HL-60/S4 (cell line): ENCODE measurements around the gene FOXN3.
"Not testable (repeated sequence)": the region's sequence is repeated elsewhere in the genome, so short reads cannot be mapped to it uniquely, and the experiment has no call there.

Source experiments
- in situ Hi-C: fragments of 300-500 bp; cut with MboI; formaldehyde crosslinking; loops from 2 replicates; pipeline ENCODE4 v1.14.3; 2022; ENCODE audit warnings: low sequenced_read_pairs

The FOXN3 gene

GRCh38 chr14:89207925-89208328 lies 209.1 kb downstream of the FOXN3 start:
- in situ Hi-C loops, result no loop called here

- in situ Hi-C loops, result no loop called here
Measured at GRCh38 chr14:89206389-89207031, 210.5 kb downstream of the FOXN3 start.

GRCh38 chr14:89205137-89205740 lies 211.8 kb downstream of the FOXN3 start:
- in situ Hi-C loops, result no loop called here

GRCh38 chr14:89202413-89203190 lies 214.4 kb downstream of the FOXN3 start:
- in situ Hi-C loops, result no loop called here

- in situ Hi-C loops, result no loop called here
Measured at GRCh38 chr14:89201645-89202044, 215.4 kb downstream of the FOXN3 start.

- in situ Hi-C loops, result not testable (repeated sequence)
Measured at GRCh38 chr14:89199357-89199756, 217.7 kb downstream of the FOXN3 start.

- in situ Hi-C loops, result no loop called here
Measured at GRCh38 chr14:89198544-89199329, 218.3 kb downstream of the FOXN3 start.

GRCh38 chr14:89197623-89198022 lies 219.4 kb downstream of the FOXN3 start:
- in situ Hi-C loops, result no loop called here

- in situ Hi-C loops, result no loop called here
Measured at GRCh38 chr14:89196545-89196944, 220.5 kb downstream of the FOXN3 start.

DNA sequence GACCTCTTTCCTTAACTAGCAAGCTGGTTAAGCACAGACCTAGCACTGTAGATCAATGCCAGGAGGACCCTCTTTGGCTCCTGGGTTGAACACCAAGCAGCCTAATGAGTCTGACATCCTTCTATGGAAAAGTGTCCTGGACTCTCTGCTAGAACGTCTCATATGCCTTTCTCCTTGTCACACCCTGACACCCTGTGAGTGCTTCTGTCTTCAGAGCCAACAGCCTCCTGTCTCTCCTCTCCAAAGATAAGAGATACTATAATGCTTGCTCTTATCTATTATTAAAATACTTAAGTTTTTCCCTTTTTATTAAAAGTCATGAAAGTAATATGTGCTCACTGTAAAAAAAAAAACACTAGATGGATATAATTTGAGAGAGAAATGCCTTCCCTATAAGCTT lies 222.7 kb downstream of the FOXN3 start:
- in situ Hi-C loops, result no loop called here

DNA sequence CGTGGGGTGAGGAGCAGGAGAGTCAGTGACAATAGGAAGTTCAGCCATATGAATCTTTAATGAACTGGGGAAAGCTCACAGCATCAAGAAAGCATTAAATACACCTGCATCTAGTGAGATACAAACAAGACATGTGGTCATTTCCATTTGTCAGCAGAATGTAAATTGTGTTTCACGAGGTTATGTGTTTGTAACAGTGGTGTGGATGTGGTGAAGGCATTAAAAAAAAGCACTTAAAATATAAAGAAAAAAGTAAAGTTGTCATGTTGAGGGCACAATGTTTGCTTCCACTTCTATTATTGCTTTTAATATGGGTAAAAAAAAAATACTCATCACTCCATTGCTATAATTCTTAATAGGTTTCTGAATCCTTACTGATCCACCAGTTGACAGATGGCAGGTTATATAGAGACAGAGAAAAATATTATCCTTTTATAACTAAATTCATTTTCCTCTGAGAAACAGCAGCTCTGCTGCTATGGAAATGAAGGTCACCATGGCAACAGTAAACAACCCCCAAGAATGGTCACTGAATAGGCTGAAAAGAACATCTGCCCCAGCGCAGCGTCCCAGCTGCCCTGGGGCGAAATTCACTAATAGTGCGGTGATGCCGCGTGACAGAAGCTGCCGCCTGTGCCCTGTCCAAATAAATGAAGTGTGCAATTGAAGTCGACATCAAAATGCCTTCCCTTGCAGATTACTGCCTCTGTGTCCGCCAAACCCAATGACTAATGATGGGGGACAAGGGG lies 226.1 kb downstream of the FOXN3 start:
- in situ Hi-C loops, result no loop called here

DNA sequence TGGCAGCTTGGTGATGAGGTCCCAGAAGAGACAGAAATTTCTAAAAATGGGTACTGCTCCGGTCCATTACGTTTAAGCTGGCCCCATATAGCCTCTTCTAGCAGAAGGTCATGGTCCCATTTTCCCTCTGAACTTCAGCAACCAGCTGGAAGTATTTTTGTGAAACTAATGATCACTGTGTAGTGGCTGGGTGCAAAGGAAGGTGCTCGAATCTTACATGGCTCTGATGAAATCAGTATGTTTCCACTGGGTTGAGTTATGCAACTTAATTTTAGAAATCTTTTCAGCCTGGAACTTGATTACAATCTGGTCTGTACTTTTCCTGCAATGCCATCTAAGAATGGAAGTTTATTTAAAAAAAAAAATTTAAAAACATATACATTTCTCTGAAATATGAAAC lies 228.5 kb downstream of the FOXN3 start:
- in situ Hi-C loops, result no loop called here

DNA sequence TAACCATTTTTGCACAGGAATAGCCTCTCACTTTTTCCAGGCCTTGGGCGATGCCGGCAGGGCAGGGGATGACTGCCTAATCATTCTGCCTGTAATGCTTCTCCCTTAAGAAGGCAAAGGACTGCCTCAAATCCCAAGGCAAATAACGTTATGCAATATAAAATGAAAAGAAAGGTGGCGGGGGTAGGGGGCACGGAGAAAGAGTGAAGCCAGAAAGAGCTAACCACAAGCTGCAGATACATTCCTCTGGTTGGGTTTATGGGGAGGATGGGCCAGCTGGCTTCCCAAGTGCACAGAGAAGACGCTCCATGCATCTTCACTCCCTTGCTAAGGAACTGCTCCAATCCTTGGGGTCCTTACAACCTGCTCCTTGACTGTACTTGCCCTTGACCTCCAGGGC lies 229.5 kb downstream of the FOXN3 start:
- in situ Hi-C loops, result no loop called here

DNA sequence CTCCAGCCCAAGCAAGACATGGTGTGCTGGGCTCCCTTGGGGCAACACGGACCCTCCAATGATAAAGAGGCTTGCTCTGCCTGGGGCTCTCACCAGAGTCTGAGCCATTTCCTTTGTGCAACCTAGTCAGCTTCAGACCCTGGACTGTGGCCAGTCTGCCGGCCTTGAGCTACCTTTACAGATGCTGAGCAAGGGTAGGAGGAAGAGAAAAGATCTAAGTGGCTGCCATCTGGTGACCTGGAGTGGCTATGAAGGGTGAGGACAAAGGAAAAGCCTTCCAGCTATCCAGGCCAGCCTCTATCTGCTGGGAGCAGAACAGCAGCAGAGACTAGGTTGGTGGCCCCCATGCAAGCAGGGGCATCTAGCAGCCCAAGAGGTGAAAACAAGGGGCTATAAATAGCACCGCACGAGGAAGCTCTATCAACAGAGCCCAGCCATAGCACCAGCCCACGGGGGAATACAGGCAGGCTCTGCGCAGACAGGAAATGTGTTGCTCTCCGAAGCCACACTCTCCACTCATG lies 230.1 kb downstream of the FOXN3 start:
- in situ Hi-C loops, result no loop called here

DNA sequence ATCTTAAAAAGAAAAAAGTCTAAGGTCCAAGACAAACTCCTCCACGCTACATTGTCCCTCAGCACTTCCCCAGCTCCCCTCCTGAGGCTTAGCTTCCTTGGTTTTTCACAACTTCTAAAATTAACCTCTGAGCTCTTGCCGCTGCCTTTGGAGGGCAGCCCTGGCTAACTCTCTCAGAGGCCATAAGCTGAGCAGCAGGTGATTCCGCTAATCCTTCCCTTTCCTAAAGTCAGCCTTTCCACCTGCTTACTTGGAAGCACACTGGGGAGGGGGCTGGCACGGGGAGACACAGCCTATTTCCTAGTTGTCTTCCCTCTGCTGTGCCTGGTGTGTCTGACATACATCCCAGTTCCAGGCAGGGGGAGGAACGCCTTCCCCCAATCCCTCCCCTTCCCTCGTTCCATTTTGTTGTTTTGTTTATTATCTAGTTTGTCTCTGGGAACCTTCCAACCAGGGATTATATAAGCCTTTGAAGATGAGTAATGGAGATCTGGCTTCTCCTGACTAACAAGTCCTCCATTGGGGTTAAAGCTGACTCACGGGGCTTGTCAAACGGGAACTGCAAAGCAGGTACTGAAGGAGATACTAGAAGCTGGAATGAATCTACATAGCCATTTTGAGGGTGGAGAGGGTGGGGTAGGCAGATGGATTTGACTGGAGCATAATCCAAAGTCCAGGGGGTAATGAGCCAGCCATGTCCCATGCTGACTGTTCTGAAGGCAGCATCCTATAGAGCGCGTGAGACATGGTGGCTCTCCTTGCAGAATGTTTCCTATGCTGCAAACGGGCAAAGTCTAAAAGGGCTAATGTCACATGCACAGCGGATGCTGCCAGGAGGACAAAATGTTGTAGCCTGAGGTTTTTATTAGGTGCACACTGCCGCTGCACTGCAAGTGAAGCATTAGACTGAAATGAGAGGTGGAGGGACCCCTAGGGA lies 230.8 kb downstream of the FOXN3 start:
- in situ Hi-C loops, result no loop called here

DNA sequence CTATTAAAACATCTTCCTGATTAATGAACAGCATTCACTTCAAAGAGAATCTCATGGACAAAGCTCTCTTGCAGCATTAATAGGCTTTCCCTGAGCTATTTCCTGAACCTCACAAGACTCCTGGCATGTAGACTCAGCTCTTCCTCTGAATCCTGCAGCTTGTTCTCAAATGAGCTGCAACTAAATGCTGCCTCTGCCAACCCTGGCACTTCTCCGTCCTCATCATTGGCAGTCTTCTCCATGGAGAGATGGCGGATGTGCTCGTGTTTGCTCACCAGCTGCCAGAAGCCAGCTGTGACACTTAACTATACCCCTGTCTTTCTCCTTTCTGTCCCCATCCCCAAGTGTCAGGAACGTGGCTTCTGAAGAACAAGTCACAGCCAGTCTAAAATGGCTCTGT lies 232.1 kb downstream of the FOXN3 start:
- in situ Hi-C loops, result no loop called here

DNA sequence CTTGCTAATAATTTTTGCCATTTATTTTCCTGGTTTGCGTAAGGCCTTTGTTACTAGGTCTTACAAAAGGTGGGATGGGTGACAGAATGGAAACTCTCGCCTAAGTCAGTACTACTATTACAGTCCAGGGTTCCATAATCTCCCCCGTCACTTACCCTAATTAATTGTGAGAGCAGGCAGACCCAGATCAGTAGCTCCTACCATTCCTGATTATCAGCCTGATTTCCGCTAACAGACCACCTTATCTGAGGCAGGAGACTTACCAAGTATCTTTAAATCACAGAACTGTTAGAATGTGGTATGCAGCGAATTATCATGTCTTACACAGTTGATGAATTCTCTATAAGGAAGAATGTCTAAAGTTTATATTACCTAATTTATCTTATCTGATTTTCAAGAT lies 234.7 kb downstream of the FOXN3 start:
- in situ Hi-C loops, result no loop called here

- in situ Hi-C loops, result no loop called here
Measured at GRCh38 chr14:89180546-89180945, 236.5 kb downstream of the FOXN3 start.

DNA sequence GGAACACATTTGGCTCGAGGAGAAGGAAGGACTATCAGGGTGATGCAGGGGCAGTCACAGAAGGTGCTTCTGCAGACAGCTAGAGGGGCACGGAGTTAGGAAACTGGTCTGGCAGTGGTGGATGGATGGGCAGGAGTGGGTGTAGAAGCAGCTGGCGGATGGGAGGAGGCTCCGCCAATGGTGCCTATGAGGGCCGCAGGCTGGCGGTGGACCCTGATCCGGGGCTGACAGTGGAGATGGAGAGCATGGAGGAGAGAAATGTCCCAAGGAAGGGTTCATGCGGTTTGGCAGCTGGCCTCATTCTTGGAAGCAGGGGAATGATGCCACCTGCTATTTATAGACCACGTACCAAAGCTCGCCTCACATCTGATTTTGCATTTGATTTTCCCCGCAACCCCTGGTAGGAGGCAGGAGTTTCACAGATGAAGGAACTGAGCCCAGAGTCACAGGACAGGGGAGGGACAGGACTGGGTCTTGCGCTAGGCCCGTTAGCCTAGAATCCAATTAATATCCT lies 237.1 kb downstream of the FOXN3 start:
- in situ Hi-C loops, result no loop called here
